HG03159 (cell line): ENCODE data around the gene RBM33.
A peak's percentile ranks its signal among the peaks of the same experiment; 100 is the strongest.
"Not testable (repeated sequence)": the region's sequence is repeated elsewhere in the genome, so short reads cannot be mapped to it uniquely, and the experiment has no call there.

Experiments used
- ATAC-seq: cut with Tn5 transposase; IDR thresholded peaks from one replicate; pipeline ENCODE4 v1.9.1; 2021; ENCODE audit warnings: mild to moderate bottlenecking, moderate library complexity; ENCODE audit not compliant: unreplicated experiment

The RBM33 gene, protein sequence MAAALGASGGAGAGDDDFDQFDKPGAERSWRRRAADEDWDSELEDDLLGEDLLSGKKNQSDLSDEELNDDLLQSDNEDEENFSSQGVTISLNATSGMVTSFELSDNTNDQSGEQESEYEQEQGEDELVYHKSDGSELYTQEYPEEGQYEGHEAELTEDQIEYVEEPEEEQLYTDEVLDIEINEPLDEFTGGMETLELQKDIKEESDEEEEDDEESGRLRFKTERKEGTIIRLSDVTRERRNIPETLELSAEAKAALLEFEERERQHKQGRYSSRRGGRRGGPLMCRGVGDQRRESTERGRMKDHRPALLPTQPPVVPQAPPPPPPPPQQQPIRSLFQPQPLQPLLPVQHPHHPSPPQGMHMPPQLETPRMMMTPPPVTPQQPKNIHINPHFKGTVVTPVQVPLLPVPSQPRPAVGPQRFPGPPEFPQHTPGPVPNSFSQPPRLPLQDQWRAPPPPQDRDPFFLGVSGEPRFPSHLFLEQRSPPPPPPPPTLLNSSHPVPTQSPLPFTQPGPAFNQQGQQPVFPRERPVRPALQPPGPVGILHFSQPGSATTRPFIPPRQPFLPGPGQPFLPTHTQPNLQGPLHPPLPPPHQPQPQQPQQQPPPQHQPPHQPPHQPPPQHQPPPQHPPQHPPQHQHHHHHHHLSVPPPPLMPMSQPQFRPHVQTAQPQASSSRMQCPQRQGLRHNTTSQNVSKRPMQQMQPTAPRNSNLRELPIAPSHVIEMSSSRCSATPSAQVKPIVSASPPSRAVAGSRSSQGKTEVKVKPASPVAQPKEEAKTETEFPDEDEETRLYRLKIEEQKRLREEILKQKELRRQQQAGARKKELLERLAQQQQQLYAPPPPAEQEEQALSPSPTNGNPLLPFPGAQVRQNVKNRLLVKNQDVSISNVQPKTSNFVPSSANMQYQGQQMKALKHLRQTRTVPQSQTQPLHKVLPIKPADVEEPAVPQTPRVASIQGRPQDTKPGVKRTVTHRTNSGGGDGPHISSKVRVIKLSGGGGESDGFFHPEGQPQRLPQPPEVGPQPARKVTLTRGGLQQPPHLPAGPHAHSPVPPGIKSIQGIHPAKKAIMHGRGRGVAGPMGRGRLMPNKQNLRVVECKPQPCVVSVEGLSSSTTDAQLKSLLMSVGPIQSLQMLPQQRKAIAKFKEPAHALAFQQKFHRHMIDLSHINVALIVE

DNA sequence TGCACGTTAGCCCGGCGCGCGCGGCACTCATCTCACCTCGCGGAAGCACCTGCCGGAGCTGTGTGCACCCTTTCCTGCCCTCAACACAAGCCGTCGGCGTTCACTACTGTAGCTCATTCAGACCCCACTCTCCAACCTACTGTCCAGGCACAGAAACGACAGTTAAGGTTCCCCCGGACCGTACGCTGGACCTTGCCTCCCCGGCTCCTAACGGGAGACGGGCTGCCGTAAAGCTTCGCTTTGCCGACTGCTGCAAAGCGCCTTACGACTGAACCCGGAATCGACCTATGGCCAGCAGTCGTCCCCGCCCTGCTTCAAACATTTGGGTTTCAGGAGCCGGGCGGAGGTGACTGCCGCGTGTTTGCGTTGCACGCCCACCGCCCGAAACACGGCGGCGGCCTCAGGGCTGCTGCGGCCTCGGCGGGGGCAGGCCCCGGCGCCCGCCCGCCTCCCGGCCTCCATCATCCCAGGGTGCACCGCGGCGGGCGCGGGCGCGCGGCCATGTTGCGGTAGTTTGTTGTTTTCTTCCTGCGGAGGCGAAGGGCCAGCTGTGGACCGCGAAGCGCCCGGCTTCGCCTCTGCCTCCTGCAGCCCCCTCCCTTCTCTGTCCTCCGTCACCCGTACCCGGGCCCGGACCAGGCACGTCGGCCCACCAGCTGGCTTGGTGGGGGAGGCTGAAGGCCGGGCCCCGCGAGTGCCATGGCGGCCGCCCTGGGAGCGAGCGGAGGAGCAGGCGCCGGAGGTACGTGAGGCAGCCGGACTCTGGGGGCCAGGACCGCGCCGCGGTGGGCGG is at the start of gene RBM33:
RBM33 (plus strand) TSS at position 484 of the 793 bp plus-strand sequence; CDS start at position 700, 216 bp downstream.
- peak; percentile 72 for ATAC-seq

DNA sequence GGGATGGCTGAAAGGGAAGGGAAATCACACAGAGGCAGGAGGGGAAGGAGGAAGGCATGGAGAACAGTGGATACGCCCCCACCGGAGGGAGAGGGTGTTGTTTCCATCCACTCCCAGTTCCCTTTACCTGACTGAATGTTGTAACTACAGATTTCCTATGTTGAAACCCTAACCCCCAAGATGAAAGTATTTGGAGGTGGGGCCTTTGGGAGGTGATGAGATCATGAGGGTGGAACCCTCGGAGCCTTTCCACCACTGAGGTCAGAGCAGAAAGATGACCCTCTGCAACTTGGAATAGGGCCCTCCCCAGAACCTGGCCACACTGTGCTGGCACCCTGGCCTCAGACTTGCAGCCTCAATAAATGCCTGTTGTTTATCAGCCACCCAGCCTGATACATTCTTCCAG is 49.5 kb upstream of the RBM33 start:
- no peak for ATAC-seq

DNA sequence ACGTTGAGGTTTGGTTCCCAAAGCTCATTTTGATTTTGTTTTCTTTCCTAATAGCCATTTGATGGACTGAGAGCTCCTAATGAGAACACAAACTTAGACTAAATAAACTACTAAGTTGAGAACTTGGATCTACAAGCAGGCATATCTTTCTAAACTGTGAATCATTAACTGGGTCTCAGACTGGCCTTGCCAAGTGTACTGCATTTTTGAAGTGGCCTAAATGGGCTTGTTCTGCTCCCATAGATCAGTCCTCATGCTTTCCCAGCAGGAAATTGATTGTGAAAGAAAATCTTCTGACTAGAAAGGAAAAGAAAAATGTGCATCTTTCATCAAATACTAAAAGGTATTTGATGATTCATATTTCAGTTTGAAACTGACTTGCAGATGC is 46.7 kb upstream of the RBM33 start:
- no peak for ATAC-seq

- peak; percentile 75 for ATAC-seq
These were observed 45.7 kb upstream of the RBM33 start for GRCh38 chr7:155598810-155599210.

- no peak for ATAC-seq
These were observed 42.3 kb upstream of the RBM33 start for GRCh38 chr7:155602156-155602555.

- no peak for ATAC-seq
These were observed 41.7 kb upstream of the RBM33 start for GRCh38 chr7:155602750-155603149.

DNA sequence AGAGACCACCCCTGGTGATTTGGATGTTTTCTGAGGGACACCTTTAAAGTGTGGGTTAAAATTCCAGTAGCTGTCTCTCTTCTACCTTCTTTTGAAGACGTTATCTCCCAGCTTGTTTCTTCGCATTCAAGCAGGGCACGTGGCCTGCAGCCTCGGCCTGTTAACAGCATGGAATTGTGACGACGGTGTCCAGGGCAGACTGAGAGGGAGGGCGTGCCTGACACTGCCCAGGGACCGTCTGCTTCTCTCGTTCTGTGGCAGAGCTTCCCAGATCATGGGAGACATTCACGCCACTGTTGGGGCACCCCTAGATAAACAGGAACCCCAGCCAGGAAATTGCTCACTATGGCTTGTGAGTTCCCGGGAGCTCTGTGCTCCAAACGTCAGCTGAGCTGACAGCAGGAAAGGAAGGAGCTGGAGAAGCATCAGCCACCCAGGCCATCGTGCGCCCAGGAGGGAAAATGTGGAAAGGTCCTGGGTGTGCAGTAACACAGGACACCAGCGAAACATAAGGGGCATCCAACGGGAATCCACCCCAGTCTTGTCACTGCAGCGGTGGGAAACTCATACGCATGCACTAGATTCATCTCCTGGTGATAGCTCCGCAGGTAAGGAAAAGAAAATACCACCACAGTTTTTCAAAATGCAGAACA is 41.1 kb upstream of the RBM33 start:
- ATAC-seq, result no peak

DNA sequence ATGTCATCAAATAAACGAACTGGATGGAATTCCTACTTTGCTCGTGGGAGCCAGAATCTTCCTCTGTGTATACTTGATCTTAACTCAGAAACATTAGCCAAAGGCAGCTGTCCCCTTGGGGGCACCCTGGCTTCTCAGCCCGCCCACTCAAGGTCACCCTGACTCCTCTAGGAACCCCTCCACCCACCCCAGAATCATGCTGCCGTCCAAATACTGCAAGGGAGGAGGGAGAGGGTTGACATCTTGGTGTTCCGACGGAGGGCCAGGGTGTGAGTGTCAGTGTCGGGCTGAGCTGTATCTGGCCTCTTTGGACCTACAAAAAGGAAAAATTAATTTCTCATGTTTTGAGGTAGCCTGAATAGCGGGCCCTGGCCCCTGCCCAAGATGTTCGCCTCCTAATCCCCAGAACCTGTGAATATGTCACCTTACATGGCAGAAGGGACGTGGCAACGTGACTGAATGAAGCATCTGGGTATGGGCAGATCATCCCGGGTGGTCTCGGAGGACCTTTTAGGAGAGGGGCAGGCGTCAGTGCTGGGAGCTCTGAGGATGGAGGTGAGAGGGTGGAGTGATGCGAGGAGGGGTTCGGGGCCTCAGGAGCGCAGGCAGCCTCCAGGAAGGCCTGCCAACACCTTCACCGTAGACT is 40.5 kb upstream of the RBM33 start:
- no peak for ATAC-seq

DNA sequence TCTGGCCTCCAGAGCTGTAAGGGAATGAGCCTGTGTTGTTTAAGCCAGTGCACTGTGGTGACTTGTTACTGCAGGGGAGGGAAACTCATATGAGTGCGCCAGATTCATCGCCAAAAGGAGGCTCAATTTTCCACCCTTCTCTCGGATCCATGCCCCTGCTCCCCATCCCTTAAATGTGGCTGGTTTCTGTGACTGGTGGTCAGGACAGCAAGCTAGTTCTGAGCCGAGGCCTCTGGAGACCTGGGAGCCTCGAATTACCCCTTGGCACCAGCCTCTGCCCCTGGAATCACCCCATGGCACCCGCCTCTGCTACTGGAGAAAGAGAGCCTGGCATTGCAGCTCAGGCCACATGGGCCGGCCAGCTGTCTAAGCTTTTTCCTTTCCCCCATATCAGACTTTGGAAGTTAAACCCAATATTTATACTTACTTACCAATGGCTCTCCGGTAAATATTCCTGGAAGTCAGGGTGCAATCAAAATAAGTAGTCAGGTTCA is 39.9 kb upstream of the RBM33 start:
- ATAC-seq, result no peak

- no peak for ATAC-seq
These were observed 35.3 kb upstream of the RBM33 start for GRCh38 chr7:155609185-155609584.

GRCh38 chr7:155610633-155611193 is 33.7 kb upstream of the RBM33 start:
- no peak for ATAC-seq

DNA sequence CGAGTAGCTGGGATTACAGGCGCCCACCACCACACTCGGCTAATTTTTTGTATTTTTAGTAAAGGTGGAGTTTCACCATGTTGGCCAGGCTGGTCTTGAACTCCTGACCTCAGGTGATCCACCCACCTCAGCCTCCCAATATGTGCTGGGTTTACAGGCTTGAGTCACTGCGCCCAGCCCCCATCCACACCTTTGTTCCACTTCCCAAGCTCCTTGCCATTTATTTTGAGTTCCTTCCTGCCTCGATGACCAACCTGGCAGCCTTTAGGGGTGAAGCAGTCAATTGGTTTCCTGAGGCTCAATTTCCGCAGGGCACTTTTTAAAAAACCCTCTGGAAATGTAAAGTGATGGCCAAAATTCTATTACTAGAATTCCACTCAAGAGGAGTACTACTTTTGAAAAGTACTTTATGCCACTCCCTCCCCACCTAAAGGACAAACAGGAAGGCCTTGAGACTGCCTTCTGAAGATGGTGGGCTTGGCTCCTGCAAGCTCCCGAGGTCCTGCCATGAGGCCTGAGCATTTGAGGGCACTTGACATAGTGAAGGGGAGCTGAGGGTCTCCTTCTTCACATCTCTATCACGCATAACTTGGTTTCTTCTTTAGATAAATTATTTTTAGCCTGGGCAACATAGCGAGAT is 32.5 kb upstream of the RBM33 start:
- ATAC-seq, result no peak

GRCh38 chr7:155612658-155613057 is 31.8 kb upstream of the RBM33 start:
- ATAC-seq, result no peak

DNA sequence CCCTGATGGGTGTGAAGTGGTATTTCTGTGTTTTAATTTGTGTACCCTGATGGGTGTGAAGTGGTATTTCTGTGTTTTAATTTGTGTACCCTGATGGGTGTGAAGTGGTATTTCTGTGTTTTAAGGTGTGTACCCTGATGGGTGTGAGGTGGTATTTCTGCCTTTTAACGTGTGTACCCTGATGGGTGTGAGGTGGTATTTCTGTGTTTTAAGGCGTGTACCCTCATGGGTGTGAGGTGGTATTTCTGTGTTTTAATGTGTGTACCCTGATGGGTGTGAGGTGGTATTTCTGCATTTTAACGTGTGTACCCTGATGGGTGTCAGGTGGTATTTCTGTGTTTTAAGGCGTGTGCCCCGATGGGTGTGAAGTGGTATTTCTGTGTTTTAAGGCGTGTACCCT is 29.4 kb upstream of the RBM33 start:
- ATAC-seq, result not testable (repeated sequence)

DNA sequence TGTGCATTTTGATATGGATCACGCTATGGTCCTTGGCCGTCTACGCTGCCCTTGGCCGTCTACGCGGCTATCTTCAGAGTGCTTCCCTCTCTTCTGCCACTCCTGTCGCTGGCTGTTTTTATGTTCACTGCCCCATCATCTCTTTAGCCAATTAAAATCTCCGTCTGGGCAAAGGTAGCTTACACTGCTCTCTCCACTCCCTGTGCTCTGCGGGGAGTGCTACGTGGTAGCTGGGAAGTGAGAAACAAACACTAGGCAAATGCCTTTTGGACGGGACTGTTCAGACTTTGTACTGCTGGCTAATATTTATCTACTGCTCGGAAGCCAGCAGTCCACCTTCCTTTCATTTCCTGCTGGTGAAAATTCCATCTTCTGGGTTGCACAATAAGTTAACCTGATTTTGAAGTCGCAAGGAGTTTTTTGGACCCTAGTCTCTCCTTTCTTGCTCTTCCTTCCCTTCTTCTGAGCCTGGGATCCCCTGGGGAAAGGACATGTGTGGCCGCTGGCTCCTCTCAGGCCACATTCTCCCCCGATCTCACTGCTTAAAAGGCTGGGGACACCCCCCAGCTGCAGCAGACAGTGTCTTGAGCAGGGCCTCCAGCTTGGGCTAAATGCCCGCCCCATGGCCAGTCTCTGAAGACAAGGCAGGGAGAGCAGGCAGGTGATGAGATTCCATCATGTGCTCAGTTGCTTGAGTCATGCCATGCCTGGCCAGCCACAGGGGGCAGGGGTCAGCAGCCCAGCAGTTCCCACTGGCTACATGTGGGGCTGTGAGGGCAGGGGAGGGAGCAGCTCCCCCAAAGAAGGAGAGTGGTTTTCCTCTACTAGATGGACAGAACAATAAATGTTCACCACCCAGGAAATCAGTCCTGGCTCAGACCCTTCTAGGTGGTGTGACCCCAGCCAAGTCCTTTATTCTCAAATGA is 25.5 kb upstream of the RBM33 start:
- ATAC-seq, result no peak

DNA sequence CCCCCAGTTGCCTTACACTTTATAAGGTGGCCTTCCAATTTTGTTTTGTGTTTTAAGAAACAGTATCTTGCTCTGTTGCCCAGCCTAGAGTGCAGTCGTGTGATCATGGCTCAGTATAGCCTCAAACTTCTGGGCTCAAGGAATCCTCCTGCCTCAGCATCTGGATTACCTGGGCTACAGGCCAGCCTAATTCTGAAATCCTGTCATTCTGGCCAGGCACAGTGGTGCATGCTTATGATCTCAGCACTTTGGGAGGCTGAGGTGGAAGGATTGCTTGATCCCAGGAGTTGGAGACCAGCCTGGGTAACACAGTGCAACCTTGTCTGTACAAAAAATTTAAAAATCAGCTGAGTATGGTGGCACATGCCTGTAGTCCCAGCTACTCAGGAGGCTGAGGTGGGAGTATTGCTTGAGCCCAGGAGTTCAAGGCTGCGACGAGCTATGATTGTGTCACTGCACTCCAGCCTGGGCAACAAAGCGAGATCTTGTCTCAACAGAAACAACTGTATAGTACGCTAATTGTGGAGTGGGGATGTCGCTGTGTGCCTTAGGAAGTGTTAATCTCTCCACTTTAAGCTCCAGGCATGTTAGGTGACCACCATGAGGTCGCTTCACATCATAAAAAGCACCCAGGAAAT is 24.7 kb upstream of the RBM33 start:
- no peak for ATAC-seq

GRCh38 chr7:155620497-155620896 is 24.0 kb upstream of the RBM33 start:
- no peak for ATAC-seq
